HG03442 (cell line): ENCODE results near the gene PRKD1.
"Not testable (repeated sequence)": the region's sequence is repeated elsewhere in the genome, so short reads cannot be mapped to it uniquely, and the experiment has no call there.

Experiments
- ATAC-seq: cut with Tn5 transposase; IDR thresholded peaks from one replicate; pipeline ENCODE4 v1.9.1; 2021; ENCODE audit warnings: mild to moderate bottlenecking, moderate library complexity; ENCODE audit not compliant: unreplicated experiment

The PRKD1 gene

DNA sequence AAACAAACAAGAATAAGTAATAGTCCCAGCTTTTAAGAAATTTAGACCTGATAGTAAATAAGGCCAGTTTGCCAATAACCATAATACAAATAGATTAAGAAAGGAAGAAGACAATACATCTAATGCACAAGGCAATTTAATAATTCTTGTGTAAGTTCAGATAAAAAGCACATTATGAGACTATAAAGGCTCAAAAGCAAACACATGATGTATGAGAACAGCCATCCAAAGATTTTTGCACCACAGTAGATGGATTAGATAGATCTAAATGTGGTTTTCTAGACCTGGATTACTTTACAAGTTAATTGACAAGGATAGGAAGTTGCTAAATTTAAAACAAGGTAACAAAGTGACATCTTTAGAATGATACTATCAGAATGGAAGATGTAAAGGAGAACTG lies 125.4 kb downstream of the PRKD1 start:
- no peak for ATAC-seq

DNA sequence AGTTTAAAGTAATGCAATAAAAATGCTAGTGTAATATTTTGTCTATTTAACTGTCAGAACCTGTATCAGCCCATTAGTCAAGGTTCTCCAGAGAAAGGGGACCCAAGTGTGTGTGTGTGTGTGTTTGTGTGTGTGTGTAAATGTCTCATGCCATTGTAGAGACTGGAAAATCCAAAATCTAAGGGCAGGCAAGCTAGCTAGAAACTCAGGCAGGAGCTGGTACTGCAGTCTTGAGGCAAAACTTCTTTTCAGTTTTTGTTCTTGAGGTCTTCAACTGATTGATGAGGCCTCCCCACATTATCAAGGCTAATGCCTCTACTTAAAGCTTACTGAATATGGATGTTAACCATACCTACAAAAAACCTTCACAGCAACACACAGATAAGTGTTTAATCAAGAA lies 126.7 kb downstream of the PRKD1 start:
- ATAC-seq = no peak

DNA sequence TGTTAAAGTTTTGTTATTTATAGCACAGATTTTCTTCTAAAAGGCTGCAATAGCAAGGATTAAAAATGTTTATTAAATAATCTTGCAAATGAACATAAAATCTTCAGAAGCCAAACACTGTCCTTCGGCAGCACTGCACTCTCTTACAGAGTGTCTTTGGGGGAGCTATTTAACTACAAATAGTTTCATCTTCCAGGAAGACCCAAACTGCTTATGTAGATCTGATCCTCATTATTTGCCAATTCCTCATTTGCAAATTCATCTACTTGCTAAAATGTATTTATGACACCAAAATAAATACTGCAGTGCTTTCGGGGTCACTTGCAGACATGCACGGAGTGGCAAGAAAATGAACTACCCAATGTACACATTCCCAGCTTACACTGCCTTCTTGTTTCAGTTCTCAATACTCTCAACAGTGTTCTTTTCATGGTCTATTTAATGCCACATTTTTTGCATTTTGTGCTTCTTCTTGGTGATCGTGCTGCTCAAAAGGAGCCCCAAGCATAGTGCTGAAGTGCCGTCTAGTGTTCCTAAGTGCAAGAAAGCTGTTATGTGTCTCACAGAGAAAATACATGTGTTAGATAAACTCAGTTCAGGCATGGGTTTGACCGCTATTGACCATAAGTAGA lies 128.1 kb downstream of the PRKD1 start:
- ATAC-seq = peak; percentile 92

DNA sequence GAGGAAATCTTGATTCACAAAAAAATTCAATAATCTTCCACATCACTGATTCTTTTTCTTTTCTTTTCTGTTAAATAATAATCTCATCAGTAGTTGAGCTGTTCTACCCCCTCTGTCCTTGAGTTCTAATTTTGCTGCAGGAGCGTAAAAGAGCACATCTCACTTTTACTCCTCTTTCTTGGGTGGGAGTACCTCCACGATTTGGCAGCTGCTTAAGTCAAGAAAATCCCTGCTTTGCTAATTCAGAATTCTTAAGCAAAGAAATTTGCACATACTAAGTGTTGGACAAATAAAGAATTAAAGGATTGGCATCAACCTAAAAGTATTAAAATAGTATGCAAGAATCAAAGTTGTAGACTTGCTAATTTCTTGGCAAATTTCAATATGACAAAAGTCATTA lies 128.8 kb downstream of the PRKD1 start:
- no peak for ATAC-seq

DNA sequence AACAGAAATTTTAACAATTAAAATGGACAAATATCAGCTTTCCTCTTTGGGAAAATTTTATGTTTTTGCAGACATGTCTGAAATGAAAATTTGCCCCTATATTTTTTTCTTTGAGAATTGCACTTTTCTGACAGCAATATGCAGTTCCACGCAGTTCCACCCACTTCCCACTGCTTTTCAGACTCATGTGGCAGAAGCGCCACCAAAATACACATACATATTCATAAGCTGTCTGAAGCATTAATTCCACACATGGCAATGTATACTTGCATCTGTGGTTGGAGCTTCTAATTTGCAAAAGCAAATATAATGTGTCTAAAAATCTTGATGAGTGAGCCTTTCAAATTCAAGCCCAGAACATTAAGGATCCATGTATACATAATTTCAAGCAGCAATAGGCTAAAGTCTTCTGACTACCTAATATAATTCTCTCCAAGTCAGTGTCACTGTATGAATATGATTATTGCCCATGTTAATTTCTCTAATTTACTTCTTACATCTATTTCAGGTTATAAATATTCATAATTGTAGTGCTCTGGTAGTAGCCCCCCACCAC lies 129.5 kb downstream of the PRKD1 start:
- no peak for ATAC-seq

DNA sequence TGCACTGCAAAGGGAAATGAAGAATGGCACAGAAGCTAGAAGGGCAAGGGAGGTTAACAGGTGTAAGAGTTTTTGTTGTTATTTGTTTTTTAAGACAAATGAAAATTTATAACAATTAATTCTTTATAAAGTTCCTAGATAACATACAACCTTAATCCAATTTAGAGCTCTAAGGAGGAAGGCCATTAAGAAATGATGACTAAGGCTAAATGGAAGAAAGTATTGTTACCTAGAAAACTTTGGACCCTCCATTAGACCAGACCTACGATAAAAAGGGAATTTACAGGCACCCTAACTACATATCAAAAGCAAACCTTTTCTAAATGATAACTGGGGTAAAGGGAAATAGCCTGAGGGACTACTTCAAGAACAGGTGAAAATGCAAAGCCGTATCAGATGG lies 130.8 kb downstream of the PRKD1 start:
- no peak for ATAC-seq

DNA sequence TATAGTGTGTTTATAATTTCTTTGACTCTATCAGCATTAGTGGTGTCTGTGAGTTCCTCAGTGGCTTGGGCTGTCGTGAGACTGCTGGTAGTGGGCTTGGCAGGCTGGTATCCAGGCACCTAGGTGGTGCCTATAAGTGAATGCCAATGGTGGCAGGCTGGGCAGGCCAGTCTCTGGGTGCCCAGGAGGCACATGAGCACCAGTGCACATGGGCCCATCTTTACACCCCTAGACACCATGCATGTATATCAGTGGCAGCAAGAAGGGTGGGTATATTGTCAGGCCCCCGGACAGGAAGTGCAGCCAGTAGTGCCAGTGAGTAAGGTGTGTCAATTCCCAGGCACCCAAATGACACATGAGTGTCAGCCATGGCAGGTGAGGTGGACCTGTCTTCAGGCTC lies 138.2 kb downstream of the PRKD1 start:
- no peak for ATAC-seq

DNA sequence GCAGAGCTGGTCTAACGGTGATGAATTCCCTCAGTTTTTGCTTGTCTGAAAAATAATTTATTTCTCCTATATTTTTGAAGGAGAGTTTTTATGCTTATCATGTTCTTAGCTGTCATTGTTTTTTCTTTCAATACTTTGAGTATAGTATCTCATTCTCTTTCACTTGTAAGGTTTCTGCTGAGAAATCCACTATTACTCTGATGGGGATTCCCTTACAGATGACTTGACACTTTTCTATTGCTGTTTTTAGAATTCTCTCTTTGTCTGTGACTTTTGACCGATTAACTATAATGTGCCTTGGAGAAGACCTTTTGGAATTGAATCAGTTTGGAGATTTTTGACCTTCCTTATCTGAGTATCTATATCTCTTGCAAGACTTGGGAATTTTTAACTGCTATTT lies 139.6 kb downstream of the PRKD1 start:
- peak; percentile 49 for ATAC-seq

DNA sequence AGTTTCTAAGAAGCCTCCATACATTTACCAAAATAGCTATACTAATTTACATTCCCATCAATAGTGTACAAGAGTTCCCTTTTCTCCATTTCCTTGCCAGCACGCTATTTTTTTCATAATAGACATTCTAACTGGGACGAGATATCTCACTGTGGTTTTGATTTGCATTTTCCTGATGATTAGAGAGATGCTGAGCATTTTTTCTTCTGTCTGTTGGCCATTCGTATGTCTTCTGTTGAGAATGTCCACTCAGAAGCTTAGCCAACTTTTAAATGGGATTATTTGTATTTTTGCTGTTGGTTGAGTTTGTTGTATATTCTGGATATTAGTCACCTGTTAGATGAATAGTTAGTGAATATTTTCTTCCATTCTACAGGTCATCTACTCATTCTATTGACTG lies 144.1 kb downstream of the PRKD1 start:
- no peak for ATAC-seq

DNA sequence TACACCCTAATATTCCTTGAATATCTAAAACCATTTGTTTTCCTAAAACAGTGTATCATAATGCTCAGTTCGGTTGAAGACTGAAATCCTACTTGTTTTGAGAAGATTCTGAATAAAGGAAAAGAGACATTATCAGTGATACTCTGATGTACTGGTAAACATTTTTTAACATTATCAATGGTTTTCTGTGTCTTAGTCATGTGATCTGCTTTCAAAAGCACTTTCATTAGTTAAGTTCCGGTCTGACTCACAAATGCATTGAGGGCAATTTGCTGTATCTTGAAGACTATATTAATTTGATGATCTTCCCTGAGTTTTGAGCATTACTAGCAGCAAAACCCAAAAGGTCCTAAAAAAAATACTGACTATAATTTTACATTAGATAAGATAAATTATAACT lies 145.6 kb downstream of the PRKD1 start:
- ATAC-seq = no peak

DNA sequence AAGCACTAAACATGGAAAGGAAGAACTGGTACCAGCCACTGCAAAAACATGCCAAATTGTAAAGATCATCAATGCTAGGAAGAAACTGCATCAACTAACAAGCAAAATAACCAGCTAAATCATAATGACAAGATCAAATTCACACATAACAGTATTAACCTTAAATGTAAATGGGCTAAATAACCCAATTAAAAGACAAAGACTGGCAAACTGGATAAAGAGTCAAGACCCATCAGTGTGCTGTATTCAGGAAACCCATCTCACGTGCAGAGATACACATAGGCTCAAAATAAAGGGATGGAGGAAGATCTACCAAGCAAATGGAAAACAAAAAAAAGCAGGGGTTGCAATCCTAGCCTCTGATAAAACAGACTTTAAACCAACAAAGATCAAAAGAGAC lies 150.5 kb downstream of the PRKD1 start:
- ATAC-seq = not testable (repeated sequence)

DNA sequence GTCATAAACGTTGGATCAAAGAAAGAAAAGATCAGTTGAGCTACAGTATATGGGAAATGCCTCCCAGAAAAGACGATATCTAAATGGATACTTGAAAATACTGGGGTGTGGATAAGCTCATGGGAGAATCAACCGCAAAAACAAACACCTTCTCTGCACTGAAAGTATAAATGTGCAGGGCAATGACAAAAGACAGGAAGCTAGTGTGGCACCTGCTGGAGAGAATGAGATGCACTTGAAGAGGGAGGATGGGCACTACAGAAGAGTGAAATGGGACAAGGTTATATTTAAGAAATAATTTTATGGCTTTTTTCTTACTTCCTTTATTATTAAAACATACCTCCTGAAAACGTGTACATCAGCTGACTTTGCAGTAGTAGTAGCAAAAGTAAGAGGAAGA lies 153.7 kb downstream of the PRKD1 start:
- ATAC-seq = no peak

DNA sequence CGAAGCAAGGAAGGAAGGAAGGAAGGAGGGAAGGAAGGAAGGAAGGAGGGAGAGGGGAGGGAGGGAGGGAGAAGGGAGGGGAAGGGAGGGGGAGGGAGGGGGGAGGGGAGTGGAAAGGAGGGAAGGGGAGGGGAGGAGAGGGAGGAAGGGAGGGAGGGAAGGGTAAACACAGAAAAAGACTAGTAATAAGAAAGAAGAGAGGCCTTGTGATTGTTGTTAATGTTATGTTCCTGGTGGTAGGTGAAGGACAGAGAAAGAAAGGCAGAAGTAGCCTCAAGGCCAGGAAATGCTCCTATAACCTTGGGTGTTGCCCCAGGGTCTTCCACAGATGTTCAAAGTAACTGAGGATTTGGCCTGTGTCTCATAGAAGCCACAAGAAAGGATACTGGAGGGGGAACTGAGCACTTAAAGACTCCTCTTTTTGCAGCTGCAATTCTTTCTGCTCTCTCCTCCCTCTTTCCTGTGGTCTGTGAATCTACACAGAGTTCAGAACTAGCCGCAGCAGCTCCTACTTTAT lies 164.2 kb downstream of the PRKD1 start:
- no peak for ATAC-seq

DNA sequence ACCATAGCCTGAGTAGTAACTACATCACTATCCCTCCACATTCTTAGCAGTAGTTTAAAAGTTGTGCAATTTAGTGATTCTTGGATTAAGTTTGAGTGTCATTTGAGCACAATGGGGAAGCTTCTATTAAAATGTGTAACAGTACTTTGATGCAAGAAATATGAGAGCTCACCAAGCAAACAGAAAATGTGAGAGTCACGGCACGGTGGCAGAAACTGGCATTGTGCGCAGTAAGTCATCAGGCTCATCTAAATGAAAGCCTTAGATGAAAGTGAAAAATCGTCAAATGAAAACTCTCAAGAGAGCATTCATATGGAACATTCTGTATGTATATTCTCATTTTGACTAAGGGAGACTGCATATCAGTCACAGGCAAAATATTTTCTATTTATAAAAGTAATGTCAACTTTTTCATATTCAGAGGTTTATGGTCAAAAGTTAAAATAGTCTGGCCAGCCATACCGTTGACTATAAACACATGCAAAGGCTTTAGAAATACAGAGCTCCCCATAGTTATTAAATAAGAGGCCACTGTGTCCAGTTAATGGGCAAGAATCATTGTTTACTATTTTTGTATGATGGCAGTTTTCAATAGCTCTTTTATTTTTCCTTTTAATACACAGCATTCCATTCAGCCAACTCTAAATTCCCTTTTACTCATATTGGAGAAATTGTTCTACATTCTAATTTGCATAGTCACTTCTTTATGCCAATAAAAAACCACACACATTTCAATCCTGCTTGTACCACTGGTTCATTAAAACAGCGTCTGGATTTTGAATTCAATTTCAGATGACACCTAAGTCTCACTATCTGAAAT lies 167.9 kb downstream of the PRKD1 start:
- peak; percentile 98 for ATAC-seq

DNA sequence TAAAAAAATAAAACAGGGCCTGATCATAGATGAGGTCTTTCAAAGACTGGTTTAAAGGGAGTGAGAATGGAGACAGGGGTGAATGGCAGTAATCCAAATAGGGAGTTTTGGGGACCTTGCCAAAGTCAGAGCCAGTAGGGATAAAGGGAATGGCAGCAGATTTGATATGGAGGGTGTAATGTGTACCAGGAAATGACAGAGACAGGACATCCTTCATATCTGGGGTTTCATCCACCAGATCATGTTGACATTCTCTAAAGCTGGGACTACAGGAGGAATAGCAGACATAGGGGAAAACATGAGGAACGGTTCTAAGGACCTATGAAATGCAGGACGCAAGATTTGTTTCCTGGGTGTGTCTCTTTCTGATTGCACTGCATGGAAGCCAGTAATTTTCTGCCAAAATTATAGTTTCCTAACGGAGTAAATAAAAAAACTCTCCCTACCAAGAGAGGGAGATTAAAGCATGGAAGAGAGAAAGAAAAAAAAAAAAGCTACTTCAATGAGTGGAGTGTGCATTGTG lies 169.9 kb downstream of the PRKD1 start:
- no peak for ATAC-seq

DNA sequence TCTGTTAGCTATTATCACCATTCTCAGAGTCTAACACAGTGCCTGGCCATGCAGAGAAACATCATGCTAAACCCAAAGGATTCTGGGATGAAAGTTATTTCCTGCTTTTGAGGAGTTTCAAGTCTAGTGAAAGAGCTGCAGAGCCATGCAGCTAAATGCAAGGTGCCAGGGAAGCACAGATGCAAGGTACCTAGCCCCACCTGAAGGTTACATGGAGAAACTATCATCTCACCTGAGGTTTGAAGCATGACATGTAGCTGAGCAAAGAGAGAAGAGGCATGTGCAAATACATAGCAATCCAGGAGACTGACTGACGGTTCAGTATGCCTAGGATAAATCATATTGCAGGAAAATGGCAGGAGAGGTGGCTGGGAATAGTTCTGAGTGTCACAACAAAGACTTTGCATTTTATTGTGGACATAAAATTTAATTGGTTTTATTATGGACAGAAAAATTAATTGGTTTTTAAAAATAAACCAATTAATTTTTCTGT lies 170.4 kb downstream of the PRKD1 start:
- ATAC-seq = no peak

DNA sequence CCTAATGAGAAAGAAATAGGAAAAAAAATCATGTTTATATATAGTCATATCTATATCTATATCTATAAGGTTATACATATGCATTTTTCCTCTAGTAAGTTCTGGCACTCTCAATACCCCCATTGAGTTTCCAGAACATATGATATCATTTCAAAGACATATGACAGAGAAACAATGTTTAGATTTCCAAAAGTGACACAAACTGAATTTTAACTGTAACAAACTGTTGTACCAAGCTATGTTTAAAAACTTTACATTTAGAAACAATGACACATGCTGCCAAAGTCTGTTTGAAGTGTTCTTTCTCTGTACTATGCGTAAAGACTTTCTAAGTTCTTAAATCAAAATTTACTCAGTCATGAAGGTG lies 171.6 kb downstream of the PRKD1 start:
- ATAC-seq = no peak

DNA sequence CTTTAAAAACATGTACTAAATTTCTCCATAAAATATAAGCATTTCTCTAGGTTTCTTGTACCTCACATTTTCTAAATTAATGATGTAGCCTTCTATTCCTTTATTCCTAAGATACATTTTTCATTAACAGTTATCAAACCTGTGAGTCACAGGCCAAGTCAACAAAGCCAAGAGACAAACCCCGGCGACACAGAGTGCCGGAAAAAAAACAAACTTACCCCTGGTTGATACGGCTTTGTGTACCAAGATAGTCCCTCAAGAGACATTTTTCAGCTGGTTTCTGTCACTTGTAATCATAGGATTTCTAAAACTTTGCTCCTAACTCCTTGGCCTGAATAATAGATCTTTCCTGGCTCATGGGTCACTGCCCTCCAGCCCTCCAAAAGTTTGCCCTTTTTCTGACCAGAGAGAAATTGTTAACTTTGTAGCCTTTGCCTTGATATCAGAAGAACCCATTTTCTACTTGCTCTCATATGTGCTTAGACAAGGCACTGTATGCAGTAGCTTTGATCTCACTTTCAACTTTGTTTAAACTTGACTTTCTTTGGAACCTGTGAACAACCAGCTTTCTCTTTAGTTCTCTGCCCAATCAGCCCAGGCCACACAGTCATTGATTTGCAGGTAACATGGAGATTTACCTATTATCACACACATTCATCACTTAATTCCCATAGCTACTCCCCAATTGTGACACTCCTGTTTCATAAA lies 172.2 kb downstream of the PRKD1 start:
- no peak for ATAC-seq

DNA sequence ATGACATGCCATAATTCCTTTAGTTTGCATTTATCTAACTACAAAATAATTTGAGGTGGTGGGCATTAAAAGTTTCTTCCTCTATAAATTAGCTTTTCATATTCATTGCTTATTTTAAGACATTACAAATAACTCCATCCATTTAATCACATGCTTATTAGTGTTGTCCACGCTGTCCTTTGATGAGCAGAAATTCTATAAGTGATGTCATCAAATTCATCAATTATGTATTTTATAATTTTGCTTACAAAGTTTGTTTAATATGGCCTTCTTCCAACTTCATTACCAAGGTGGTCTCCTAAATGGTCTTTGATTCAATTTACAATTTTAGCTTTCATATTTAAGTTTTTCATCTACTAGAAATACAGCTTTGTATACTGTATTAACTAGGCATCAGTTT lies 173.5 kb downstream of the PRKD1 start:
- ATAC-seq = no peak

DNA sequence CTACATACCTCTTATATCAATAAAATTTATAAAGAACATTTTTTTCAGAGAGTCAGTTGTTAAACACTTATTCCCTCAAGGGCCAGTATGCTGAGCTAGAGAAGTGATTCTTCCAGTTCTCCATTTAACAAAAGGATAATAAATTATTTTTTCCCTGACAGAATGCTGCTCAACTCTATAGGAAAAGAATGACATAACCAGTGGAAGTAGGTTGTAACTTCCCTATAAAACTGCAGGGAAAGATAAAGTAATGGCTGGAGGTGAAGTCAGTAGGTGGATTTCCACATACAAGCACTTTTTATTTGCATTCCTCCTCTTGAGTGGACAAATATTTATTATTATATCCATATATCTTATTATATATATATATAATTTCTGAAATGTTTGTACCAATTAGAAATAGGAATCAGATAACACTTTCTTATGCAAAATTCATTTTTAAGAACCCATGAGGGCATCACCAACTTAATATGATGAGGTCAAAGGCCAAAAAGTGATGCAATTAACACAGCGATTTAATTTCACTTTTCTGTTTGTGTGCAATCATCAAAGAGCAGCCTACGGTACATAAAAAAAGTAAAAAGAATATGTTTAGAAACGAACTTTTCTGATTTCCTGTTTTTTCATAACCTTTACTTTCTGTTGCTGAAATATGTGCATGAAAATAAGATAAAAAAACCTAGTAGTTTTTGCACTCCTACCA lies 175.3 kb downstream of the PRKD1 start:
- ATAC-seq = no peak

DNA sequence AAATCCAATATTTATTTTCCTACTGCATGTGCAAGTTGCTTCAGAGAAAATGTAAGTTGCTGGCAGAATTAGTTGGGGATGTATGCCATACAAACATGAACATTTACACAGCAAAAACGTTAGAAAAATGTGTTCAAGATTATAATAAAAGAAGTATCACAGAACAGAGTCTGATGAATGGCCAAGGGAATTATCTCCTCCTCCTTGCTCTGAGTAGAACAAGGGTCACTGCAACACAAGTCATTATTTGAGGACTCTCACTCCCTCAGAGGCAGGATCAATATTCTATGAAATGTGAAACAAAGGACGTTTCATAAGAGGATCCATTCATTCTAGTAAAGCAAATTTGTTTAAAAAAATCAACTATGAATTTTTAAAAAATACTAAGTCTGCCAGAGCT lies 177.8 kb downstream of the PRKD1 start:
- ATAC-seq = no peak
